Astrocyte of the cerebellum (primary cell): Measurements from ENCODE around the gene PPP1R13L.

Experiments used
- DNase-seq: peaks from one replicate; pipeline ENCODE4 v3.0.0-alpha.2; 2011; ENCODE audit warnings: low read depth
- H3K4me3 ChIP-seq: 2 replicates; pipeline ENCODE4 v1.5.1; 2011; ENCODE audit warnings: mild to moderate bottlenecking, low read depth, low read length, moderate library complexity
- CTCF ChIP-seq: IDR thresholded peaks from 2 replicates; pipeline ENCODE4 v1.5.1; 2012; ENCODE audit warnings: low read length, low read depth, moderate library complexity, mild to moderate bottlenecking; ENCODE audit errors: missing control alignments
- in situ Hi-C: cut with HindIII; loops from 2 replicates; pipeline ENCODE4 v1.10.0; 2017; ENCODE audit warnings: low sequenced_read_pairs

PPP1R13L gene

GRCh38 chr19:45423033-45423588 is 18.2 kb upstream of the PPP1R13L start:
- DNase-seq: no peak
- in situ Hi-C loops: no loop called here
- peak overlapping the region; percentile 60 for H3K4me3 ChIP-seq
- no peak for TF ChIP-seq CTCF

GRCh38 chr19:45421947-45422498 is 17.2 kb upstream of the PPP1R13L start:
- TF ChIP-seq CTCF: no peak
- DNase-seq: no peak

GRCh38 chr19:45420871-45421270 is 16.0 kb upstream of the PPP1R13L start:
- TF ChIP-seq CTCF: no peak
- DNase-seq: no peak
- in situ Hi-C loops: no loop called here
- no peak overlapping the region for H3K4me3 ChIP-seq

More at GRCh38 chr19:45421947-45422498, 17.2 kb upstream of the PPP1R13L start:
- in situ Hi-C loops: no loop called here
- no peak overlapping the region for H3K4me3 ChIP-seq

- in situ Hi-C loops: no loop called here
- no peak overlapping the region for H3K4me3 ChIP-seq
- TF ChIP-seq CTCF: no peak
- DNase-seq: no peak
These were observed 15.5 kb upstream of the PPP1R13L start for GRCh38 chr19:45420356-45420755.

GRCh38 chr19:45419895-45420294 is 15.0 kb upstream of the PPP1R13L start:
- no peak for TF ChIP-seq CTCF
- no peak for DNase-seq
- in situ Hi-C loops: no loop called here
- no peak overlapping the region for H3K4me3 ChIP-seq

- no peak for DNase-seq
- no peak overlapping the region for H3K4me3 ChIP-seq
- TF ChIP-seq CTCF: no peak
- in situ Hi-C loops: no loop called here
These were observed 14.5 kb upstream of the PPP1R13L start for GRCh38 chr19:45419396-45419795.
